H1 (cell line): ENCODE results near the gene ARMH3. TPM values are rescaled to one million over a fixed set of nuclear protein-coding genes. Genes with fewer than 3 reads are reported as not detected.

Source experiments
- CTCF ChIA-PET: fragments of 300-600 bp; sonication (Branson Sonifier 250); formaldehyde crosslinking; loops from one replicate; lab custom pipeline; 2021; ENCODE audit not compliant: partially characterized antibody; lab: Charles Lee
- POLR2A ChIA-PET: fragments of 300-600 bp; sonication (Branson Sonifier 250); formaldehyde crosslinking; loops from one replicate; lab custom pipeline; 2021; ENCODE audit warnings: inconsistent platforms; ENCODE audit not compliant: partially characterized antibody; lab: Charles Lee
- DNase-seq, 2 experiments: peaks; one replicate each; pipeline versions ENCODE4 v3.0.0 to v3.0.0-alpha.2; 2010 to 2022; ENCODE audit warnings: low spot score in 2 of 2, low read depth in 1 of 2, mixed read lengths in 1 of 2
- FAIRE-seq: peaks from 2 replicates; lab custom pipeline; 2011; peaks lifted over from hg19 to GRCh38; lab: Jason Lieb, UNC
- H2AFZ ChIP-seq: 2 replicates; pipeline ENCODE4 v1.8.1; 2012; ENCODE audit warnings: low read length, inconsistent platforms
- H2AK5ac ChIP-seq: 2 replicates; pipeline ENCODE4 v1.6.1; 2013; ENCODE audit warnings: low read depth, low read length
- H2BK120ac ChIP-seq: replicated peaks from 2 replicates; pipeline ENCODE3; 2013; ENCODE audit warnings: low read depth, low read length, inconsistent platforms
- H2BK12ac ChIP-seq: 2 replicates; pipeline ENCODE4 v1.6.1; 2013; ENCODE audit warnings: low read depth, low read length
- H2BK15ac ChIP-seq: 2 replicates; pipeline ENCODE4 v1.6.1; 2013; ENCODE audit warnings: low read length
- H2BK20ac ChIP-seq: 2 replicates; pipeline ENCODE4 v1.6.1; 2013; ENCODE audit warnings: low read length
- H2BK5ac ChIP-seq: 2 replicates; pipeline ENCODE4 v1.6.1; 2013; ENCODE audit warnings: low read depth, low read length
- H3K14ac ChIP-seq: 2 replicates; pipeline ENCODE4 v1.6.1; 2013; ENCODE audit warnings: inconsistent platforms; ENCODE audit not compliant: insufficient read length
- H3K18ac ChIP-seq: 2 replicates; pipeline ENCODE4 v1.6.1; 2013; ENCODE audit warnings: low read length; ENCODE audit errors: extremely low read depth
- H3K23ac ChIP-seq: 2 replicates; pipeline ENCODE4 v1.6.1; 2013; ENCODE audit warnings: inconsistent platforms; ENCODE audit not compliant: insufficient read length
- H3K23me2 ChIP-seq: 2 replicates; pipeline ENCODE4 v1.6.1; 2013; ENCODE audit warnings: low read depth, low read length
- H3K27ac ChIP-seq: 2 replicates; pipeline ENCODE4 v1.6.1; 2011; ENCODE audit warnings: low read depth, low read length, inconsistent platforms
- H3K27me3 ChIP-seq, 4 experiments: replicated peaks in 1 of 4; 1 replicate in 1 of 4; 2 replicates in 3 of 4; pipeline versions ENCODE4 v1.6.1 to v1.8.1; 2011 to 2013; ENCODE audit warnings: low read length in 3 of 4, mild to moderate bottlenecking in 3 of 4, inconsistent platforms in 2 of 4, mixed read lengths in 2 of 4, moderate library complexity in 1 of 4; ENCODE audit not compliant: control insufficient read depth in 3 of 4, insufficient read depth in 3 of 4; ENCODE audit errors: extremely low read depth in 1 of 4
- H3K36me3 ChIP-seq, 4 experiments: 2 replicates each; pipeline versions ENCODE4 v1.6.1 to v1.8.1; 2011 to 2013; ENCODE audit warnings: mild to moderate bottlenecking in 4 of 4, low read length in 3 of 4, moderate library complexity in 2 of 4, control low read depth in 1 of 4, inconsistent platforms in 1 of 4; ENCODE audit not compliant: insufficient read depth in 4 of 4, control insufficient read depth in 2 of 4
- H3K4ac ChIP-seq: replicated peaks from 2 replicates; pipeline ENCODE3; 2013; ENCODE audit warnings: low read length, low read depth, mixed read lengths, inconsistent platforms; ENCODE audit not compliant: insufficient read length
- H3K4me1 ChIP-seq, 4 experiments: replicated peaks in 1 of 4; 1 replicate in 1 of 4; 2 replicates in 3 of 4; pipeline versions ENCODE4 v1.6.1 to v1.8.1; 2011 to 2013; ENCODE audit warnings: low read length in 3 of 4, inconsistent platforms in 2 of 4, mixed read lengths in 1 of 4; ENCODE audit not compliant: insufficient read depth in 4 of 4, control insufficient read depth in 3 of 4
- H3K4me2 ChIP-seq, 2 experiments: 2 replicates each; pipeline versions ENCODE4 v1.6.1 to v1.8.1; 2011 to 2013; ENCODE audit warnings: low read depth in 2 of 2, low read length in 2 of 2, control low read depth in 1 of 2, inconsistent platforms in 1 of 2, mild to moderate bottlenecking in 1 of 2; ENCODE audit not compliant: insufficient read depth in 1 of 2
- H3K4me3 ChIP-seq, 4 experiments: fragments of 200-600, 300-600 bp in 1 of 4; sonication (generic), shearing (Covaris generic), sonication (Bioruptor Twin) in 1 of 4; 2 replicates each; pipeline versions ENCODE4 v1.5.1 to v1.8.1; 2011 to 2016; ENCODE audit warnings: low read length in 4 of 4, low read depth in 3 of 4, control low read depth in 2 of 4, inconsistent platforms in 2 of 4, mild to moderate bottlenecking in 2 of 4, mixed read lengths in 1 of 4, moderate library complexity in 1 of 4; ENCODE audit not compliant: insufficient read depth in 2 of 4; ENCODE audit errors: extremely low read depth in 1 of 4
- H3K56ac ChIP-seq: replicated peaks from 2 replicates; pipeline ENCODE3; 2013; ENCODE audit warnings: low read depth, mild to moderate bottlenecking, mixed read lengths, low read length, inconsistent platforms; ENCODE audit not compliant: insufficient read length
- H3K79me1 ChIP-seq: 2 replicates; pipeline ENCODE4 v1.6.1; 2013; ENCODE audit warnings: low read depth, low read length, control low read depth
- H3K79me2 ChIP-seq, 2 experiments: 2 replicates each; pipeline versions ENCODE4 v1.6.1 to v1.8.1; 2012 to 2013; ENCODE audit warnings: low read length in 2 of 2, mild to moderate bottlenecking in 2 of 2, inconsistent platforms in 1 of 2; ENCODE audit not compliant: insufficient read depth in 2 of 2, control insufficient read depth in 1 of 2
- H3K9ac ChIP-seq, 4 experiments: replicated peaks in 1 of 4; 1 replicate in 1 of 4; 2 replicates in 3 of 4; pipeline versions ENCODE4 v1.6.1 to v1.8.1; 2011 to 2013; ENCODE audit warnings: low read depth in 3 of 4, low read length in 3 of 4, control low read depth in 2 of 4, mild to moderate bottlenecking in 2 of 4, moderate library complexity in 2 of 4, inconsistent platforms in 1 of 4; ENCODE audit errors: extremely low read depth in 1 of 4
- H3K9me3 ChIP-seq, 2 experiments: 2 replicates each; pipeline versions ENCODE4 v1.6.1 to v1.8.1; 2012 to 2013; ENCODE audit warnings: mild to moderate bottlenecking in 2 of 2, moderate library complexity in 2 of 2, control low read depth in 1 of 2, inconsistent platforms in 1 of 2, low read depth in 1 of 2, low read length in 1 of 2, mixed read lengths in 1 of 2; ENCODE audit not compliant: insufficient read depth in 2 of 2
- H4K20me1 ChIP-seq, 2 experiments: replicated peaks in 1 of 2; 2 replicates each; pipeline versions ENCODE3 to v1.8.1; 2011 to 2013; ENCODE audit warnings: inconsistent platforms in 2 of 2, low read length in 2 of 2, mild to moderate bottlenecking in 1 of 2; ENCODE audit not compliant: insufficient read depth in 2 of 2, control insufficient read depth in 1 of 2
- H4K5ac ChIP-seq: 2 replicates; pipeline ENCODE4 v1.6.1; 2013; ENCODE audit warnings: low read length, low read depth, mixed read lengths, inconsistent platforms; ENCODE audit not compliant: insufficient read length
- H4K8ac ChIP-seq: 2 replicates; pipeline ENCODE4 v1.8.0; 2013; ENCODE audit warnings: mild to moderate bottlenecking, moderate library complexity, low read length, inconsistent platforms; ENCODE audit not compliant: insufficient read depth; ENCODE audit errors: extremely low read depth
- H4K91ac ChIP-seq: replicated peaks from 2 replicates; pipeline ENCODE3; 2013; ENCODE audit warnings: low read length, mixed read lengths, inconsistent platforms; ENCODE audit not compliant: insufficient read length
- CTCF ChIP-seq, 3 experiments: IDR thresholded peaks; 1 replicate in 2 of 3; 2 replicates in 1 of 3; pipeline versions ENCODE4 v1.5.1 to v1.6.1; 2011; ENCODE audit warnings: low read length in 3 of 3, mild to moderate bottlenecking in 3 of 3, inconsistent platforms in 2 of 3, low read depth in 1 of 3, moderate library complexity in 1 of 3; ENCODE audit not compliant: insufficient read depth in 1 of 3; ENCODE audit errors: control extremely low read depth in 1 of 3
- JUN ChIP-seq: IDR thresholded peaks from 2 replicates; pipeline ENCODE4 v1.6.1; 2011; ENCODE audit warnings: low read depth, mild to moderate bottlenecking, improper control_type of control experiment, low read length
- POU5F1 ChIP-seq: IDR thresholded peaks from 2 replicates; pipeline ENCODE4 v1.6.1; 2011; ENCODE audit warnings: low read depth, mild to moderate bottlenecking, low read length, moderate library complexity
- SAP30 ChIP-seq: fragments of 300-600 bp; sonication (generic); IDR thresholded peaks from 2 replicates; pipeline ENCODE4 v1.7.1; 2012; ENCODE audit warnings: low read length, moderate library complexity, mild to moderate bottlenecking, inconsistent platforms; ENCODE audit not compliant: insufficient read depth, insufficient replicate concordance
- SIN3A ChIP-seq, 2 experiments: IDR thresholded peaks in 1 of 2; conservative IDR thresholded peaks in 1 of 2; 2 replicates each; pipeline ENCODE4 v1.6.1; 2011 to 2012; ENCODE audit warnings: low read length in 2 of 2, improper control_type of control experiment in 1 of 2, low read depth in 1 of 2, mild to moderate bottlenecking in 1 of 2
- SP2 ChIP-seq: IDR thresholded peaks from 2 replicates; pipeline ENCODE4 v1.6.1; 2012; ENCODE audit warnings: mild to moderate bottlenecking, low read length, inconsistent platforms
- TAF1 ChIP-seq: IDR thresholded peaks from 2 replicates; pipeline ENCODE4 v1.6.1; 2011; ENCODE audit warnings: mild to moderate bottlenecking, low read depth, low read length
- WGBS, 2 experiments: shearing (Covaris generic) in 1 of 2; methylation state at CpG; one replicate each; pipeline versions ENCODE4 v1.1.6 to v1.1.7; 2013 to 2015; ENCODE audit warnings: low lambda C conversion rate in 2 of 2, mixed read lengths in 2 of 2, inconsistent platforms in 1 of 2, low coverage in 1 of 2, missing lambda C conversion rate in 1 of 2; ENCODE audit not compliant: insufficient replicate concordance in 2 of 2, insufficient coverage in 1 of 2, insufficient read length in 1 of 2; ENCODE audit errors: extremely low coverage in 1 of 2, missing lambda C conversion rate in 1 of 2; 5-methylcytosine and 5-hydroxymethylcytosine counted together
- polyA plus RNA-seq, 7 experiments: library from polyadenylated mRNA; depleted of rRNA in 3 of 7; stranded (reverse) in 5 of 7; unstranded in 2 of 7; fragments of >200 nt in 5 of 7; fragments of 200-250 nt in 2 of 7; gene quantifications; 1 replicate in 5 of 7; 2 replicates in 1 of 7; 4 replicates in 1 of 7; pipeline versions ENCODE4 v1.2.1 to v1.2.3, GENCODE V29; 2011 to 2013; ENCODE audit warnings: missing spikeins in 2 of 7, mixed read lengths in 2 of 7
- total RNA-seq: library from RNA; stranded (reverse); fragmentation: NEBNext Ultra II Directional; extraction: Animal tissue kit (Norgen Biotek cat#: 25700); gene quantifications from 2 replicates; pipeline ENCODE4 v1.2.1, GENCODE V29; 2021

Gene ARMH3
- total and polyA plus RNA-seq, 2 of the 8 experiments (the other 6 are each of a cell fraction or from before 2014, with no cell fraction given) = 11.6 to 18.3 TPM

- ChIA-PET CTCF (interaction anchor here (0.8 to 4.3 kb wide), 3 partner anchors 11 to 604 kb away, joined by 3 to 24 read pairs (median 4); no protein-coding TSS in a partner anchor), POLR2A (interaction anchor here (0.6 to 9.8 kb wide), 4 partner anchors 11 to 285 kb away, joined by 3 to 100 read pairs (median 8); partner anchors contain the start of gene OGA)
- TF ChIP-seq POU5F1 (no peak), CTCF (IDR thresholded peaks at IDR 0.05; ENCODE audit: control extremely low read depth in 1 of 3, insufficient read depth in 1 of 3, low read depth in 1 of 3, low read length in 3 of 3) (no peak), SAP30 (peak; percentile 92), JUN (no peak), SIN3A (conservative IDR thresholded peaks at IDR 0.05 in 1 of 2, IDR thresholded peaks at IDR 0.05 in 1 of 2; ENCODE audit: low read depth in 1 of 2, low read length in 2 of 2) (peak in 1 of 2 experiments; percentile 62; a peak in 1 of 4 replicates), SP2 (no peak), TAF1 (no peak)
- 12% methylated on average over 12 of the region's 31 CpGs; no CpG with 5 or more reads in 1 of the 2 experiments for WGBS, 2 experiments
- no peak overlapping the region for H2BK120ac ChIP-seq
- peak in 1 of 2 experiments; percentile 78 for DNase-seq
- peaks cover 4 to 17% of the 10 kb centered on the region in 2 experiments for H4K20me1 ChIP-seq
- no peak overlapping the region; the same call in 1 of the 2 replicates for H4K8ac ChIP-seq
- no peak overlapping the region for H3K27ac ChIP-seq
- no peak overlapping the region for H4K91ac ChIP-seq
- no peak overlapping the region for H2AFZ ChIP-seq
- no peak overlapping the region for H3K9ac ChIP-seq
- peaks cover 7 to 21% (median 15%) of the 10 kb centered on the region in 4 experiments for H3K4me1 ChIP-seq
- H3K56ac ChIP-seq = no peak overlapping the region
- no peak overlapping the region for H3K18ac ChIP-seq
- H3K23ac ChIP-seq = no peak overlapping the region
- no peak overlapping the region for H4K5ac ChIP-seq
- no peak overlapping the region for H2BK12ac ChIP-seq
- no peaks in the 10 kb centered on the region for H3K9me3 ChIP-seq
- peaks cover 2% of the 10 kb centered on the region; the same call in 1 of the 2 replicates for H3K79me1 ChIP-seq
- no peak overlapping the region for H3K4ac ChIP-seq
- H3K36me3 ChIP-seq = no peaks in the 10 kb centered on the region; a peak in 1 of 8 replicates
- H2AK5ac ChIP-seq = no peak overlapping the region
- H2BK15ac ChIP-seq = no peak overlapping the region
- FAIRE-seq = no peak
- no peaks in the 10 kb centered on the region for H3K27me3 ChIP-seq
- H3K4me2 ChIP-seq = peak overlapping the region; percentile 87 to 94
- no peak overlapping the region for H2BK20ac ChIP-seq
- no peak overlapping the region for H3K14ac ChIP-seq
- no peaks in the 10 kb centered on the region for H3K79me2 ChIP-seq
- no peak overlapping the region for H2BK5ac ChIP-seq
- H3K4me3 ChIP-seq = peak overlapping the region; percentile 44 to 66 (median 48); a peak in 6 of 8 replicates
- H3K23me2 ChIP-seq = peaks cover 12% of the 10 kb centered on the region
These were observed 226.2 kb downstream of the ARMH3 start for GRCh38 chr10:101829561-101830315.
